COLO668 (cell line): ENCODE results near the gene ZSWIM4.
A peak's percentile ranks its signal among the peaks of the same experiment; 100 is the strongest.

ENCODE experiments used
- DNase-seq: peaks from one replicate; lab custom pipeline; 2025; ENCODE audit not compliant: unreplicated experiment; lab: John Stamatoyannopoulos, UW

The ZSWIM4 gene

GRCh38 chr19:13870873-13871272 lies 75.6 kb downstream of the ZSWIM4 start:
- no peak for DNase-seq

GRCh38 chr19:13872339-13872694 lies 77.1 kb downstream of the ZSWIM4 start:
- DNase-seq = no peak

GRCh38 chr19:13872695-13873389 lies 77.6 kb downstream of the ZSWIM4 start:
- DNase-seq = no peak

GRCh38 chr19:13873834-13874515 lies 78.7 kb downstream of the ZSWIM4 start:
- DNase-seq = no peak

- no peak for DNase-seq
Measured at GRCh38 chr19:13875824-13876223, 80.6 kb downstream of the ZSWIM4 start.

- no peak for DNase-seq
Measured at GRCh38 chr19:13876834-13877233, 81.6 kb downstream of the ZSWIM4 start, which contains the start of gene NANOS3. Gene NANOS3, plus strand, starts transcription at chr19:13877134. Its CDS starts 115 bp downstream, at chr19:13877249.

- no peak for DNase-seq
Measured at GRCh38 chr19:13877303-13877702, 82.1 kb downstream of the ZSWIM4 start.

GRCh38 chr19:13880059-13881043 lies 85.1 kb downstream of the ZSWIM4 start:
- peak; percentile 94 for DNase-seq

- DNase-seq = no peak
Measured at GRCh38 chr19:13881251-13881691, 86.0 kb downstream of the ZSWIM4 start.
